GM21447 (cell line): Measurements from ENCODE around the gene SPATS2L.

Experiments
- ATAC-seq: cut with Tn5 transposase; IDR thresholded peaks from one replicate; pipeline ENCODE4 v1.9.1; 2021; ENCODE audit not compliant: unreplicated experiment

Gene SPATS2L

DNA sequence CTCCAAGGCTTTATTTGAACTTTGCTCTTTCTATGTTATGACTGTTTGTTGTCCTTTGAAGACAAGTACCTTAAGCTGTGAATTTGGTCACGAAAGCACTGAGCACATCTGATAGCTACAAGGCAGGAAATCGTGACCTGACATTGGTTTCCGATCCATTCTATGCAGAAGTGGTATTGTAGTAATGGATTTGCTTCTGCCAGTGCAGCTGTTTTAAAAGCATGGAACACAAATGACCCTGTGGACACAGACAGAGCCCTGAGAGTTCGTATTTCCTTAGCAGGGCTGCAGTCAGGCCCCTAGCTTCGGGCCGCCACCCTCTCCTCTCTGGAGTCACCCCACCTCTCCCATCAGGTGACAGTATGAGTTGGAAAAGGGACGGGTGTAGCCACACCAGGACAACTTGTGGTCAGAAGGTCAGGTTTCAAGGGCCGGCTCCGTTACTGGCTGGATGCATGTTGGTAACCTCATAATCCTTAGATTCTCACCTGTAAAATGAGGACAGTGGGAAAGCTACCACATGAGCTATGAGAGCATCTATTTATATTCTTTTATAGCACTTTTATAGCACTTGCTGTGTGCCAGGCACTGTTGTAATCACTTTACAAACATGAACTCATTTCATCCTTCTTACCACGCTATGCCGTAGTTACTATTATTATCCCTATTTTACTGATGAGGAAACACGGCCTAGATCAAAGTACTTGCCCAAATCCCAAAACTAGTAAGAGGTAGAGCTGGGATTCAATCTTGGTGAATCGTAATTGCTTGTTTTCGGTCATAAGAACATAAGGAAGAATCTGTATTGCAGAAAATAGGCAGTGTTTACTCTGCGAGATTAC lies 70.2 kb downstream of the SPATS2L start:
- no peak for ATAC-seq

DNA sequence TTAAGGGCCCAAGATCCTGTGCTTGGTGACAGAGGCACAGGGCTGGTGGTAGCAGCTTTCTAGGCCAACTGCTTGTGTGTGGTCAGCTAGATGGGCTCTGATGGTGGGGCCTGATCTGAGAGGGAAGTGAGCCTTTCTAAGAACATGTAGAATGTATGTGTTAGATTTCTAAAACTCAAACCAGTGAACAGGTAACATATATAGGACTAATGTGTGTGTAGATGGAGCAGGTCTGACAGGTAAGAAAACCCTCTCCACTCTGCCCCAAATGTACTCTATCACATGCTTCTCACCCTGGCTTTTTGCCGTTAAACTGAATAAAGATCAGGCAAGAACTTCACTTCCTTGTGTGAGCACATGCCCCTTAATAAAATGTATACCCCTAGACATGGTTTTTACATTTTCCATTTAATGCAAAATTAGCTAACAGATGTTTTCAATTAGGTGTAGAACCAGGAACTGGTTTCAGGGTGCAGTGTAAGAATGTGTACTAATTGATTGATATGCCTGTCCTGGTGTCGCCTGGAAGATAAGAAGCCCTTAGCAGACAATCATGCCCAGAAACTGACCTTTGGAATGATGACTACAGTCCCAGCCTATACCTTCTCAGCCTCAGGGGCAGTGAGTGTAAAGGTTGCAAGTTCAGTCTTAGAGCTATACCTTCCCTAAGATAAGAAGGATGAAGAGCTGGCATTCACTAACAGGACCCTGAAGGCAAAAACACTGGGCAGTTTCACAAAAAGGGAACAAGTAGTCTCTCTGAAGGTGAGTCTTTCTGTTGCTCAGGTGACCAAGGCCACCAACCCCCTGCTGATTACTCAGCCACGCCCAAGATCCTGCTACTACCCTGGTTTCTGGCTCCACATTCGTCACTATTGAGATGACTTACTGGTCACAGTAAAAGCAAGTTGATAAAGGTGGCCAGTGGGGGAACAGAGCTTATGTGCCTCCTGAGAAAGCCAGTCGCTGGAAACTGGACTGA lies 71.2 kb downstream of the SPATS2L start:
- no peak for ATAC-seq

GRCh38 chr2:200378652-200379290 lies 72.3 kb downstream of the SPATS2L start:
- ATAC-seq = no peak

GRCh38 chr2:200379481-200380090 lies 73.1 kb downstream of the SPATS2L start:
- no peak for ATAC-seq

DNA sequence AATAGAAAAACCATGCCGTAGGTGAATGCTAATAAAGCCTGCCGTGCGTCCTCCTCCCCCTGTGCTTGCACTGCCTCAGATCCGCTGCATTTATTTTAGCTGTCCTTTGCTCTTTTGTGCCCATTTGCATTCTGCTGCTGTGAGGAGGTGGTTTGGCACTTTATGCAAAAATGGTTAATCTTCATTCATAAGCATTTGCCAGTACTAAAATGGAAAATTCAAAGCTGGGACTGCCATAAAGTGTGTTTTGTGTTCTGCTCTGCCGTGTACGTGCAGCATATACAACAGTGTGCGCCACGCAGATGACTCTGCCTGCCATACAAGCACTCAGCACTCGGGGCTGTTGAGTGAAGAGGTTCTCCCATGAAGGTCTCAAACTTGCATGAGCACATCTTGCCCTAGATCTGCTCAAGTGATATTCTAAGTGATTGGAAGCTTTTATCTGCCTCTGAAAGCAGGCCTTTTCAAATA lies 73.6 kb downstream of the SPATS2L start:
- ATAC-seq = no peak

GRCh38 chr2:200380833-200381542 lies 74.5 kb downstream of the SPATS2L start:
- no peak for ATAC-seq

GRCh38 chr2:200382874-200383273 lies 76.4 kb downstream of the SPATS2L start:
- no peak for ATAC-seq

DNA sequence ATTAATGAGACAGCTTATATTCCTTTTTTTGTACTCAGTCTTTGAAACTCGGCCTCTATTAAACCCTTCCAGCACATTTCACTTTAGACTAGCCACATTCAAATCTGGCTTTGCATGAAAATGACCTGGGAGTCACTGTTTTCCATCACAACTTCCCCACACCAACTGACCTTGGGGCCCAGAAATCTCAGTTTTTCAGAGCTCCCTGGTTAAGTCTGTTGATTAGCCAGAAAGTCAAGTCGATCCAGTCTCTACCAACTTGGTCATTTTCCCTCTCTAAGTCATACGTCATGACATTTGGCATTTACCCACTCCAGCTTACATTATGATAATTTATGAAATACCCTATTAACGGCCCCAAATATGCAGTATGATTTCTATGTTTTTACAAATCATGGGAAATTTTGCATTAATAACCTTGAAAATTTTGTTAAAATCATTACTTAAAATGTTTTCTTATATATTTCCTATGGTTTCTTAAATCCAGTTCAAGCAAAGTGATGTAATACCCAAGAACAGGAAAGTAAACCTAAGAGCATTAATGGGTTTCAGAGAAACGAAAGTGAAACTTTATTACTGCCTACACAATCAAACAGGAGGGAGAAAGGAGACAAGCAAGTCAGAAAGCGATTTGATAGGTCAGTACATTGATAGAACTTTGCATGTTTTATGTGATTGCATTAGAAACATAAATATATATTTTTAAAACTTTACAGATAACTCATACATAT lies 77.1 kb downstream of the SPATS2L start:
- ATAC-seq = peak; percentile 80

GRCh38 chr2:200385063-200385635 lies 78.7 kb downstream of the SPATS2L start:
- ATAC-seq = no peak

DNA sequence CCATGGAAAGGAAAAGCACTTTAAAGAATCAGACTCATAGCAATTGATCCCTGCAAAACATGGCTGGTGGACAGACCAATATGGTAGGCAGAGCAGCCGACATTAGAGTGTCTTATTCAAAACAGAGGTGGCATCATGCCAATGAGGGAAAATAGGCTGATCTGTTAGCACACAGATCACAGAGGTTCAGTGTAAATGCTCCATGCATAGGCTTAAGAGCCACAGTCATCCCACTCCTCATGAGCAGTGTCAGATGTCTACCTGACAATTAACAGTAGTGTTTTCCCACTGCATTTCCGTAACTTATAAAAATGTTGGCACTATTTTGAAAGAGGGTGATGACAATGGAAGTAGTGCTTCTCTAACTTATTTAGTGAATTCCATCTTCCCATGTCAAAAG lies 86.7 kb downstream of the SPATS2L start:
- ATAC-seq = no peak

- ATAC-seq = no peak
These were observed 87.6 kb downstream of the SPATS2L start for GRCh38 chr2:200394045-200394444.

- ATAC-seq = no peak
These were observed 90.3 kb downstream of the SPATS2L start for GRCh38 chr2:200396781-200397242.

- no peak for ATAC-seq
These were observed 91.3 kb downstream of the SPATS2L start for GRCh38 chr2:200397785-200398184.

GRCh38 chr2:200399046-200399445 lies 92.6 kb downstream of the SPATS2L start:
- ATAC-seq = no peak

- ATAC-seq = no peak
These were observed 93.1 kb downstream of the SPATS2L start for GRCh38 chr2:200399636-200400035.

DNA sequence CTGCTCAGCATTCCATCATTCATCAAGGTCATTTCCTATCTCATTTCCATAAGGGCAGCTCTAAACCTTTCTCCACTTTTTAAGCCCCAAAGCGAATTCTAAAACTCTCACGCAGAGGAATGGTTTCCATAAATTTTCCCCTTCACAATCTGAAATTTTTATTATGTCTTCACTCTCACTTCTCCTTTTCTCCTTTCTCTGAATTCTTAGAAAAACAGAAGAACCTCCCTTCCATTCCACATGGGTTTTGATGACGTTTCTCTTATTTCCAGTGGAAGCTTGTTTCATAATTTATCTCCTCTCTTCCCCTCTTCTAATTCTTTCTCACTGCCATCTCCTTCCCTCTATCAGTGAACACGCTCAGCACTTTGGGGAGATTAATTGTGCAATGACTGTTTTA lies 97.3 kb downstream of the SPATS2L start:
- ATAC-seq = no peak

GRCh38 chr2:200404615-200405014 lies 98.1 kb downstream of the SPATS2L start:
- ATAC-seq = no peak

DNA sequence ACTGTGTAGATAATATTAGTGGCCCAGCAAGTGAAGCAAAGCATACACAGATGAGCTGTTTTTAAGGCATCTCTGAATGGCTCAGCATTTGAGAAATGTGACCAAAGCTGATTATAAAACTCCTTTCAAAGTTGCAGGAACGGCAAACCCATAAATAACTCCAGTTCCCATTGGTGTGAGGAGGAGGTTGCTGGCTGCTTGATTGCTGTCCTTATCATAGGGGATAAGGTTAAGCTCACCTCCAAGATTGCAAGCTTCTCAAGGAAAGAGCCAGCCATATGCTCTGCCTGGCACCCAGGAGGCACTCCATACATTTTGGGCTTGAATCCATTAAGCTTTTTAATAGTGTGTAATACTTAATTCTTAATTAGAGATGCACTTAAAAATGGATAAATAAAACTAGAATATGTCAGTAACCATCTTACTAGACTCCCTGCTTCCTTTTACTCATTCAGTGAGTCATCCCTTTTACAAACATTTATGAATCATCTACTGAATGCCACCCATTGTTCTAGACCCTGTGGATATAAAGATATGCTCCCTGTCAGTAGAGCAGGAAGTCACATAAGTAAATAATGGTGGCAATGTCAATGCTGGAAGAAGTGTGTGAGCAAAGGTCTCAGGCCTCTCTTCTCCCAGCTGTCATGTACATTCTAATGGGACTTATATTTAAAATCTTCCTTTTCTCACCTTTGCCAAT lies 99.3 kb downstream of the SPATS2L start:
- ATAC-seq = no peak
